Measurements from ENCODE around the gene CCNA2.

DNA sequence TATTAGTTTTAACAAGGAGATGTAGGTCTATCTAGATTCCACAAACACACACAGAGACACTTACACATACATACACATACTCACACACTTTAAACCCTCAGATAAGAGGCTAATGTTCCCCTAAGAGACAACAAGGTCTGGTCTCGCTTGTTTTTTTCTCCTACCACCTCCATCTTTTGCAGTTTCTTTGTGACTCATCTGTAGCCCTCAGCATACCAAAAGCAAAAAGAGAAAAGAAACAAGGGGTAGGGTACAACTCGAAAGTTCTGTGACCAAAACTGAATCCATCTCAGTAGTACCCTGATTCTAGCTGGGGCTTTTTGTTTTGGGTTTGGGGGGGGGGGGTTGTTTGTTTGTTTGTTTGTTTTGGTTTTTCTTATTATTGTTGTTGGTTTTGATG, 34.8 kb downstream of the CCNA2 start:
- TF ChIP-seq CHD2 (IDR thresholded peaks at IDR 0.05; ENCODE audit: low read length, partially characterized antibody) (no peak), RAD21 (conservative IDR thresholded peaks at IDR 0.05 in 1 of 2, IDR thresholded peaks at IDR 0.05 in 1 of 2) (no peak), GATA3 (IDR thresholded peaks at IDR 0.05; ENCODE audit: borderline replicate concordance) (no peak), KDM5A (IDR thresholded peaks at IDR 0.05) (no peak), EP300 (IDR thresholded peaks at IDR 0.05) (no peak), POLR2A (IDR thresholded peaks at IDR 0.05; ENCODE audit: low read length) (no peak), TP53 (CRISPR knock-in tag; IDR thresholded peaks at IDR 0.05) (no peak)
- TF ChIP-seq, protein P1, sequence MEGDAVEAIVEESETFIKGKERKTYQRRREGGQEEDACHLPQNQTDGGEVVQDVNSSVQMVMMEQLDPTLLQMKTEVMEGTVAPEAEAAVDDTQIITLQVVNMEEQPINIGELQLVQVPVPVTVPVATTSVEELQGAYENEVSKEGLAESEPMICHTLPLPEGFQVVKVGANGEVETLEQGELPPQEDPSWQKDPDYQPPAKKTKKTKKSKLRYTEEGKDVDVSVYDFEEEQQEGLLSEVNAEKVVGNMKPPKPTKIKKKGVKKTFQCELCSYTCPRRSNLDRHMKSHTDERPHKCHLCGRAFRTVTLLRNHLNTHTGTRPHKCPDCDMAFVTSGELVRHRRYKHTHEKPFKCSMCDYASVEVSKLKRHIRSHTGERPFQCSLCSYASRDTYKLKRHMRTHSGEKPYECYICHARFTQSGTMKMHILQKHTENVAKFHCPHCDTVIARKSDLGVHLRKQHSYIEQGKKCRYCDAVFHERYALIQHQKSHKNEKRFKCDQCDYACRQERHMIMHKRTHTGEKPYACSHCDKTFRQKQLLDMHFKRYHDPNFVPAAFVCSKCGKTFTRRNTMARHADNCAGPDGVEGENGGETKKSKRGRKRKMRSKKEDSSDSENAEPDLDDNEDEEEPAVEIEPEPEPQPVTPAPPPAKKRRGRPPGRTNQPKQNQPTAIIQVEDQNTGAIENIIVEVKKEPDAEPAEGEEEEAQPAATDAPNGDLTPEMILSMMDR (IDR thresholded peaks at IDR 0.05): no peak
- TF ChIP-seq, protein P2, sequence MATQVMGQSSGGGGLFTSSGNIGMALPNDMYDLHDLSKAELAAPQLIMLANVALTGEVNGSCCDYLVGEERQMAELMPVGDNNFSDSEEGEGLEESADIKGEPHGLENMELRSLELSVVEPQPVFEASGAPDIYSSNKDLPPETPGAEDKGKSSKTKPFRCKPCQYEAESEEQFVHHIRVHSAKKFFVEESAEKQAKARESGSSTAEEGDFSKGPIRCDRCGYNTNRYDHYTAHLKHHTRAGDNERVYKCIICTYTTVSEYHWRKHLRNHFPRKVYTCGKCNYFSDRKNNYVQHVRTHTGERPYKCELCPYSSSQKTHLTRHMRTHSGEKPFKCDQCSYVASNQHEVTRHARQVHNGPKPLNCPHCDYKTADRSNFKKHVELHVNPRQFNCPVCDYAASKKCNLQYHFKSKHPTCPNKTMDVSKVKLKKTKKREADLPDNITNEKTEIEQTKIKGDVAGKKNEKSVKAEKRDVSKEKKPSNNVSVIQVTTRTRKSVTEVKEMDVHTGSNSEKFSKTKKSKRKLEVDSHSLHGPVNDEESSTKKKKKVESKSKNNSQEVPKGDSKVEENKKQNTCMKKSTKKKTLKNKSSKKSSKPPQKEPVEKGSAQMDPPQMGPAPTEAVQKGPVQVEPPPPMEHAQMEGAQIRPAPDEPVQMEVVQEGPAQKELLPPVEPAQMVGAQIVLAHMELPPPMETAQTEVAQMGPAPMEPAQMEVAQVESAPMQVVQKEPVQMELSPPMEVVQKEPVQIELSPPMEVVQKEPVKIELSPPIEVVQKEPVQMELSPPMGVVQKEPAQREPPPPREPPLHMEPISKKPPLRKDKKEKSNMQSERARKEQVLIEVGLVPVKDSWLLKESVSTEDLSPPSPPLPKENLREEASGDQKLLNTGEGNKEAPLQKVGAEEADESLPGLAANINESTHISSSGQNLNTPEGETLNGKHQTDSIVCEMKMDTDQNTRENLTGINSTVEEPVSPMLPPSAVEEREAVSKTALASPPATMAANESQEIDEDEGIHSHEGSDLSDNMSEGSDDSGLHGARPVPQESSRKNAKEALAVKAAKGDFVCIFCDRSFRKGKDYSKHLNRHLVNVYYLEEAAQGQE (IDR thresholded peaks at IDR 0.05): no peak
- TF ChIP-seq, protein P3, sequence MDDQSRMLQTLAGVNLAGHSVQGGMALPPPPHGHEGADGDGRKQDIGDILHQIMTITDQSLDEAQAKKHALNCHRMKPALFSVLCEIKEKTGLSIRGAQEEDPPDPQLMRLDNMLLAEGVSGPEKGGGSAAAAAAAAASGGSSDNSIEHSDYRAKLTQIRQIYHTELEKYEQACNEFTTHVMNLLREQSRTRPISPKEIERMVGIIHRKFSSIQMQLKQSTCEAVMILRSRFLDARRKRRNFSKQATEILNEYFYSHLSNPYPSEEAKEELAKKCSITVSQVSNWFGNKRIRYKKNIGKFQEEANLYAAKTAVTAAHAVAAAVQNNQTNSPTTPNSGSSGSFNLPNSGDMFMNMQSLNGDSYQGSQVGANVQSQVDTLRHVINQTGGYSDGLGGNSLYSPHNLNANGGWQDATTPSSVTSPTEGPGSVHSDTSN (IDR thresholded peaks at IDR 0.05): no peak
- TF ChIP-seq, protein P4, sequence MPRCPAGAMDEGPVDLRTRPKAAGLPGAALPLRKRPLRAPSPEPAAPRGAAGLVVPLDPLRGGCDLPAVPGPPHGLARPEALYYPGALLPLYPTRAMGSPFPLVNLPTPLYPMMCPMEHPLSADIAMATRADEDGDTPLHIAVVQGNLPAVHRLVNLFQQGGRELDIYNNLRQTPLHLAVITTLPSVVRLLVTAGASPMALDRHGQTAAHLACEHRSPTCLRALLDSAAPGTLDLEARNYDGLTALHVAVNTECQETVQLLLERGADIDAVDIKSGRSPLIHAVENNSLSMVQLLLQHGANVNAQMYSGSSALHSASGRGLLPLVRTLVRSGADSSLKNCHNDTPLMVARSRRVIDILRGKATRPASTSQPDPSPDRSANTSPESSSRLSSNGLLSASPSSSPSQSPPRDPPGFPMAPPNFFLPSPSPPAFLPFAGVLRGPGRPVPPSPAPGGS (IDR thresholded peaks at IDR 0.05): no peak
- TF ChIP-seq, protein P5, sequence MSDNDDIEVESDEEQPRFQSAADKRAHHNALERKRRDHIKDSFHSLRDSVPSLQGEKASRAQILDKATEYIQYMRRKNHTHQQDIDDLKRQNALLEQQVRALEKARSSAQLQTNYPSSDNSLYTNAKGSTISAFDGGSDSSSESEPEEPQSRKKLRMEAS (IDR thresholded peaks at IDR 0.05): no peak

All from A549 (cell line).